Measurements from ENCODE around the gene DOK4. TPM values are rescaled to one million over a fixed set of nuclear protein-coding genes. Genes with fewer than 3 reads are reported as not detected.

Gene DOK4
- total and polyA plus RNA-seq, 2 experiments from 2014 or later: 11.4 to 29.1 TPM

DNA sequence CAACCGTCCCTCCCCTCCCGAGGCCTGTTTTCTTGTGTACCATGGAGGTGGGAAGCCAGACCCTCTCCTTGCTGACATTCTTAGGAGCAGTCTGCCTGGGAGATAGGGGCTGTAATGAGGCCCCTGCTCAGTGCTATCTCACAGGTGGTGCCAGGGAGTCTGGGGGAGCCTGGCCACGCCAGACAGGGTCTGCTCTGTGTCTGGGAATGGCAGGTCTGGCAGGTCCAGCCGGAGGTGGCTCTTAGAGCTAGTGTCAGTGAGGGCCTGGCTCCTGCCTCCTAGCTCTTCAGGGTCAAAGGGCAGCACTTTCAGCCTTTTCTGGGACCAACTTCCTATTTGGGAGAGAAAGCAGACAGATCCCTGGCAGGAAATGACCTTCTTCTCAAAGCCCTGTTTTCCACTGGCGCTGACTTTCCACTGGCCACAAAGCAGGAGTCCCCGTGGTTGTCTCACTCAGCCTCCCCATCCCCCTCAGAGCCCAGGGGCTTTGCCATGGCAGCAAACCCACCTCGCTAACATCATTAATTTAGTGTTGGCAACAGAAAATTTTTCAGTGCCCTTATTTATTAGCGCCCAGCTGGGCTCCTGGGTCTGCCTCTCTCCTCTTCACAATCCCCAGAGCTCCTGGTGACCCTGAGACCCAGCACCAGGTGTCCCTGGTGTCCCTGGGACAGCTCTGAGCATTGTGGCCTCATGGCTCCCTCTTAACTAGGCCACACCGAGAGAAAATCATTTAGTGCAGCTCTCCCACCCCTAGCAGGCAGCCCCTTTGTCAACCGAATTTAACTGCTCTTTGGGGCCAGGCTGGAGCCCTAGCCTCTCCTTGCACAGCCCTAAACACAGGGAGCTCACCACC lies 24.0 kb upstream of the DOK4 start:
- no peaks in the 10 kb centered on the region for H3K4me1 ChIP-seq (ENCODE audit: insufficient read depth)
- H3K4me1 Mint-ChIP-seq: peaks cover 16% of the 10 kb centered on the region; the same call in 2 of the 3 replicates
- no peaks in the 10 kb centered on the region for H3K9me3 Mint-ChIP-seq
- H3K27me3 Mint-ChIP-seq (ENCODE audit: insufficient read depth, low read depth, poor library complexity): peaks cover 12% of the 10 kb centered on the region
- peaks cover 2% of the 10 kb centered on the region; the same call in 1 of the 3 replicates for H3K36me3 Mint-ChIP-seq (ENCODE audit: low read depth)
- H3K27ac Mint-ChIP-seq: no peak overlapping the region
- DNase-seq (ENCODE audit: low spot score): no peak
- no peaks in the 10 kb centered on the region for H3K79me2 ChIP-seq (replicated peaks; ENCODE audit: insufficient read depth)
- no peaks in the 10 kb centered on the region for H3K9me2 ChIP-seq (ENCODE audit: insufficient read depth)
- no peaks in the 10 kb centered on the region for H4K20me1 ChIP-seq (replicated peaks; ENCODE audit: insufficient read depth)
- H3K4me3 Mint-ChIP-seq: no peak overlapping the region
- H3K27me3 ChIP-seq (ENCODE audit: insufficient read depth): no peaks in the 10 kb centered on the region
- no peak overlapping the region for H3K27ac ChIP-seq (ENCODE audit: low read depth)
- no peak overlapping the region for H3K4me2 ChIP-seq
- no peaks in the 10 kb centered on the region for H3F3A ChIP-seq (replicated peaks; ENCODE audit: low read depth)
- H3K4me3 ChIP-seq: no peak overlapping the region
- TF ChIP-seq STAT1 (IDR thresholded peaks at IDR 0.05; ENCODE audit: unreplicated experiment): no peak
- TF ChIP-seq, protein P1, sequence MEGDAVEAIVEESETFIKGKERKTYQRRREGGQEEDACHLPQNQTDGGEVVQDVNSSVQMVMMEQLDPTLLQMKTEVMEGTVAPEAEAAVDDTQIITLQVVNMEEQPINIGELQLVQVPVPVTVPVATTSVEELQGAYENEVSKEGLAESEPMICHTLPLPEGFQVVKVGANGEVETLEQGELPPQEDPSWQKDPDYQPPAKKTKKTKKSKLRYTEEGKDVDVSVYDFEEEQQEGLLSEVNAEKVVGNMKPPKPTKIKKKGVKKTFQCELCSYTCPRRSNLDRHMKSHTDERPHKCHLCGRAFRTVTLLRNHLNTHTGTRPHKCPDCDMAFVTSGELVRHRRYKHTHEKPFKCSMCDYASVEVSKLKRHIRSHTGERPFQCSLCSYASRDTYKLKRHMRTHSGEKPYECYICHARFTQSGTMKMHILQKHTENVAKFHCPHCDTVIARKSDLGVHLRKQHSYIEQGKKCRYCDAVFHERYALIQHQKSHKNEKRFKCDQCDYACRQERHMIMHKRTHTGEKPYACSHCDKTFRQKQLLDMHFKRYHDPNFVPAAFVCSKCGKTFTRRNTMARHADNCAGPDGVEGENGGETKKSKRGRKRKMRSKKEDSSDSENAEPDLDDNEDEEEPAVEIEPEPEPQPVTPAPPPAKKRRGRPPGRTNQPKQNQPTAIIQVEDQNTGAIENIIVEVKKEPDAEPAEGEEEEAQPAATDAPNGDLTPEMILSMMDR (conservative IDR thresholded peaks at IDR 0.05; ENCODE audit: low read depth in 2 of 2): no peak
- no peak overlapping the region for H2AFZ ChIP-seq
- H3K36me3 ChIP-seq (ENCODE audit: insufficient read depth): no peaks in the 10 kb centered on the region
- ATAC-seq: no peak

DNA sequence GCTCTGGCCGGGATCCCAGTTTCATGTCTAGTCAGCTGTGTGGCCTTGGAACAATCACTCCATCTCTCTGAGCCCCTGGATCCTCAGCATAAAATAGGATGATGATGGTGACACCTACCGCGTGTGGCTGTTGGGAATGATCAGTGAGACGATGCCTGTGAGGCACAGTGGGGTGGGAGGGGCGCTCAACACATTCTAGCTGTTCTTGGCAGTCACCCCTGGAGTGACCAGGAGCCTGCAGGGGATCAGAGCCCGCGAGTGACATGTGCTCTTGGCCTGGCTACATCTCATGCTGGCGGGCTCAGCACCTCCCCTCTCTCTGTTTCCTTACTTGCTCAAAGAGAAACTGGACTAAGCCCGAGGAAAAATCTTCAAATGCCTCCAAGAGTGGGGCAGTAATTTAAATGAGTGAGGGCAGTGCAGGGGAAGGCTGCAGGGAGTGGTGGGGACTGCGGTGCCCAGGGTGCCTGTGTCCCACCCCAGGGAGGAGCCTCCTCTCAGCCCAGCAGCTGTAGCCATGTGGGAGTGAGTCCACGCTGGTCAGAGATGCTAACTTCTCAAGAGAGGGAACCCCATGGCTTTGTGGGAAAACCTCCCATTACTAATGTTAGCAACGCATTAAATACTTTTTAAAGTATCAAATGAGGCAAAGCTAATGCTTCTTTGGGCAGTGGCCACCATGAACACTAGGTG lies 23.1 kb upstream of the DOK4 start:
- Histone ChIP-seq H4K20me1 (replicated peaks; ENCODE audit: insufficient read depth) (no peaks in the 10 kb centered on the region), H2AFZ (no peak overlapping the region), H3K36me3 (ENCODE audit: insufficient read depth) (no peaks in the 10 kb centered on the region), H3K27me3 (ENCODE audit: insufficient read depth) (no peaks in the 10 kb centered on the region), H3K4me1 (ENCODE audit: insufficient read depth) (no peaks in the 10 kb centered on the region), H3K9me2 (ENCODE audit: insufficient read depth) (no peaks in the 10 kb centered on the region), H3K27ac (ENCODE audit: low read depth) (no peak overlapping the region), H3F3A (replicated peaks; ENCODE audit: low read depth) (no peaks in the 10 kb centered on the region), H3K4me3 (no peak overlapping the region), H3K79me2 (replicated peaks; ENCODE audit: insufficient read depth) (no peaks in the 10 kb centered on the region), H3K4me2 (no peak overlapping the region)
- TF ChIP-seq ZNF331 (CRISPR knock-in tag; IDR thresholded peaks at IDR 0.05; ENCODE audit: low read depth): no peak
- H3K27me3 Mint-ChIP-seq (ENCODE audit: insufficient read depth, low read depth, poor library complexity): peaks cover 10% of the 10 kb centered on the region
- H3K36me3 Mint-ChIP-seq (ENCODE audit: low read depth): peaks cover 2% of the 10 kb centered on the region; the same call in 1 of the 3 replicates
- peaks cover 14% of the 10 kb centered on the region; the same call in 2 of the 3 replicates for H3K4me1 Mint-ChIP-seq
- H3K4me3 Mint-ChIP-seq: no peak overlapping the region
- H3K9me3 Mint-ChIP-seq: no peaks in the 10 kb centered on the region
- ATAC-seq (no peak), DNase-seq (ENCODE audit: low spot score) (no peak)
- no peak overlapping the region for H3K27ac Mint-ChIP-seq

DNA sequence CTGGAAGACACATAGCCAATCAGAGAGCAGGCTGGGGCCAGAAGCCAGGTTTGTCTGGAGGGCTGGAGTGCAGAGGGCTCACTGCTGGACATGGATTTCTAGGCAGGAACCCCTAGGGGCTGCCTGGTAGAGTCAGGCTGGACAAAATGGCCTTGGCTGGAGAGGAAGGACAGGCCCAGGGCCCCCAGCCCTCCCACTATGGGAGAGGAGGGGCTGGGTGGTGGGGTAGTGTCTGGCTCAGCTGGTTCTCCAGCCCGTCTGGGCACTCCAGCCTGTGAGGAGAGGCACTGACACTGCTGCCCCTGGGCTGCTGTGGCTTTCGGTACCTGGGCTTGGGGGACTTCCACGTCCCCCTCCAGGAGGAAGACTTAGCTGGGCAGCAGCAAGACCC lies 21.7 kb upstream of the DOK4 start:
- Histone ChIP-seq H3K27ac (ENCODE audit: low read depth) (no peak overlapping the region), H2AFZ (peak overlapping the region; percentile 91; the same call in 1 of the 2 replicates), H3K4me2 (no peak overlapping the region), H3K79me2 (replicated peaks; ENCODE audit: insufficient read depth) (no peaks in the 10 kb centered on the region), H3K36me3 (ENCODE audit: insufficient read depth) (no peaks in the 10 kb centered on the region), H3K9me2 (ENCODE audit: insufficient read depth) (no peaks in the 10 kb centered on the region), H3K27me3 (ENCODE audit: insufficient read depth) (no peaks in the 10 kb centered on the region), H3F3A (replicated peaks; ENCODE audit: low read depth) (no peaks in the 10 kb centered on the region), H3K4me1 (ENCODE audit: insufficient read depth) (no peaks in the 10 kb centered on the region), H3K4me3 (no peak overlapping the region), H4K20me1 (replicated peaks; ENCODE audit: insufficient read depth) (no peaks in the 10 kb centered on the region)
- Mint-ChIP-seq H3K9me3 (no peaks in the 10 kb centered on the region), H3K36me3 (ENCODE audit: low read depth) (no peaks in the 10 kb centered on the region), H3K27me3 (ENCODE audit: insufficient read depth, low read depth, poor library complexity) (peaks cover 14% of the 10 kb centered on the region), H3K4me1 (peaks cover 16% of the 10 kb centered on the region), H3K4me3 (no peak overlapping the region), H3K27ac (no peak overlapping the region)
- no peak for TF ChIP-seq ZNF114 (CRISPR knock-in tag; IDR thresholded peaks at IDR 0.05)
- TF ChIP-seq POLR2AphosphoS5 (IDR thresholded peaks at IDR 0.05; ENCODE audit: low read depth): no peak
- TF ChIP-seq, protein P2, sequence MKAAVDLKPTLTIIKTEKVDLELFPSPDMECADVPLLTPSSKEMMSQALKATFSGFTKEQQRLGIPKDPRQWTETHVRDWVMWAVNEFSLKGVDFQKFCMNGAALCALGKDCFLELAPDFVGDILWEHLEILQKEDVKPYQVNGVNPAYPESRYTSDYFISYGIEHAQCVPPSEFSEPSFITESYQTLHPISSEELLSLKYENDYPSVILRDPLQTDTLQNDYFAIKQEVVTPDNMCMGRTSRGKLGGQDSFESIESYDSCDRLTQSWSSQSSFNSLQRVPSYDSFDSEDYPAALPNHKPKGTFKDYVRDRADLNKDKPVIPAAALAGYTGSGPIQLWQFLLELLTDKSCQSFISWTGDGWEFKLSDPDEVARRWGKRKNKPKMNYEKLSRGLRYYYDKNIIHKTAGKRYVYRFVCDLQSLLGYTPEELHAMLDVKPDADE (IDR thresholded peaks at IDR 0.05): no peak
- TF ChIP-seq, protein P3, sequence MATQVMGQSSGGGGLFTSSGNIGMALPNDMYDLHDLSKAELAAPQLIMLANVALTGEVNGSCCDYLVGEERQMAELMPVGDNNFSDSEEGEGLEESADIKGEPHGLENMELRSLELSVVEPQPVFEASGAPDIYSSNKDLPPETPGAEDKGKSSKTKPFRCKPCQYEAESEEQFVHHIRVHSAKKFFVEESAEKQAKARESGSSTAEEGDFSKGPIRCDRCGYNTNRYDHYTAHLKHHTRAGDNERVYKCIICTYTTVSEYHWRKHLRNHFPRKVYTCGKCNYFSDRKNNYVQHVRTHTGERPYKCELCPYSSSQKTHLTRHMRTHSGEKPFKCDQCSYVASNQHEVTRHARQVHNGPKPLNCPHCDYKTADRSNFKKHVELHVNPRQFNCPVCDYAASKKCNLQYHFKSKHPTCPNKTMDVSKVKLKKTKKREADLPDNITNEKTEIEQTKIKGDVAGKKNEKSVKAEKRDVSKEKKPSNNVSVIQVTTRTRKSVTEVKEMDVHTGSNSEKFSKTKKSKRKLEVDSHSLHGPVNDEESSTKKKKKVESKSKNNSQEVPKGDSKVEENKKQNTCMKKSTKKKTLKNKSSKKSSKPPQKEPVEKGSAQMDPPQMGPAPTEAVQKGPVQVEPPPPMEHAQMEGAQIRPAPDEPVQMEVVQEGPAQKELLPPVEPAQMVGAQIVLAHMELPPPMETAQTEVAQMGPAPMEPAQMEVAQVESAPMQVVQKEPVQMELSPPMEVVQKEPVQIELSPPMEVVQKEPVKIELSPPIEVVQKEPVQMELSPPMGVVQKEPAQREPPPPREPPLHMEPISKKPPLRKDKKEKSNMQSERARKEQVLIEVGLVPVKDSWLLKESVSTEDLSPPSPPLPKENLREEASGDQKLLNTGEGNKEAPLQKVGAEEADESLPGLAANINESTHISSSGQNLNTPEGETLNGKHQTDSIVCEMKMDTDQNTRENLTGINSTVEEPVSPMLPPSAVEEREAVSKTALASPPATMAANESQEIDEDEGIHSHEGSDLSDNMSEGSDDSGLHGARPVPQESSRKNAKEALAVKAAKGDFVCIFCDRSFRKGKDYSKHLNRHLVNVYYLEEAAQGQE (IDR thresholded peaks at IDR 0.05; ENCODE audit: unreplicated experiment): no peak
- TF ChIP-seq CREB1 (CRISPR knock-in tag; IDR thresholded peaks at IDR 0.05; ENCODE audit: low read depth): no peak
- DNase-seq (ENCODE audit: low spot score) (no peak), ATAC-seq (peak; percentile 31)
